Activated CD4-positive, alpha-beta T cell treated with anti-CD3 and anti-CD28 coated beads for 24 hours (primary cell): ENCODE measurements around the gene PSMB11.
"Not testable (repeated sequence)": the region's sequence is repeated elsewhere in the genome, so short reads cannot be mapped to it uniquely, and the experiment has no call there.

ENCODE experiments used
- DNase-seq, 2 donors: peaks; one replicate each; pipeline ENCODE4 v3.0.0-alpha.2; 2020; ENCODE audit warnings: low read depth in 2 of 2

Gene PSMB11

GRCh38 chr14:23013749-23014054, 28.3 kb upstream of the PSMB11 start:
- DNase-seq: not testable (repeated sequence)

DNA sequence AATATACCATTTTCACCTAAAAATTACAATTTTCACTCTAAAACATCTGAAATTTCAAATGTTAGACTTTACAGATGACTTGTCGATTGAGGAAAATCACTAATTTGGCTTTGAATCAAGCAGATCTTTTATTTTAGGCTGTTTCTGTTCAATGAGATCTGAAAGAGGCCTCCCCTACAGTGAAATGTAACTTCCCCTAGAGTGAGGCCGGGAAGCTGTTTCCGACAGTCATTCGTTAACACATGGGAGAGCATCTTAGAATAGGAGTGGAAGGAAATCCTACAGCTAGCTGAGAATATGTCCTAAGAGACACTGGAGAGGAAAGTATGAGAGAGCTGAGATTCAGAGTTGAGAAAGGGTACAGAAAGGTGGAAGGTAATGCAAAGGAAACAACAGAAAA, 26.4 kb upstream of the PSMB11 start:
- DNase-seq: no peak

GRCh38 chr14:23017091-23017490, 24.9 kb upstream of the PSMB11 start:
- no peak for DNase-seq

DNA sequence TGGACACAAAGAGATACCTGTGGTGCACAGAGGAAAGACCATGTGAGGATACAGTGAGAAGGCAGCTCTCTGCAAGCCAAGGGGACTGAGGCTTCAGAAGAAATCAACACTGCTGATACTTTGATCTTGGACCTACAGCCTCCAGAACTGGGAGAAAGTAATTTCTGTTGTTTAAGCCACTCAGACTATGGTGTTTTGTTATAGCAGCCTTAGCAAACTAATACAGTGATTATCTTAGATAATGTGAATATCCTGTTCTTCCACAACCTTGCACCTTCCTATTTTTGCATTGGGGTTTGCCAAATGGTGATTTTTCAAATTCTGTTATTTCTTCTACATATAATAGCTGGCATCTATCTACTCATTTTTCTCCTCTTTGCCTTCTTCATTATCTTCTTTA, 23.9 kb upstream of the PSMB11 start:
- DNase-seq: no peak

- no peak for DNase-seq
These were observed 21.6 kb upstream of the PSMB11 start for GRCh38 chr14:23020143-23021128.

- DNase-seq: no peak
These were observed 20.6 kb upstream of the PSMB11 start for GRCh38 chr14:23021434-23021833.

DNA sequence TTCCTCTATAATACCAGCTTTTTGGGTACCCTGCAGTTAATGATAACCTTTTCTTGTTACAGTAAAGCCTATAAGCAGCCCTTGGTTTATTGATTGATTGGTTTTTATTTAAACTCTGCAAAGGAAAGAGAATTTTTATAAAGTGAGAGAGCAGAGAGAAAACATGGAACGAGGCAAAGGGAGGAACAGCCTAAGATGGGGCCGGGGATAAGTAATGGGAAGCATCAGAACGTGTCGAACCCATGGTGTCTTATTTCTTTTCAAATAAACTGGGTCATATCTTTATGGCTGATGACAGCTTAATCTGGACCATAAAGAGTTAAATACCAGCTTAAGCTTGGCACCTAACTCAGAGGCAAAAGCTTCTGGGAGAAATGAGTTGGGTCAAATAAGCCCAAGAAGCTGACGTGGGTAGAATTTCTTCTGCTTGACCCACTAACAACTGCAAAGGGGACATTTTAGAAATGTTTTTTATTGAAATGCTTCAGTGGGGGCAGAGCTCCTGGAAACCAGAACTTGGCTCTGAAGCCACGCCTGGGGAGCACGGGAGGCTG, 20.0 kb upstream of the PSMB11 start:
- no peak for DNase-seq

GRCh38 chr14:23023022-23023794, 18.8 kb upstream of the PSMB11 start:
- DNase-seq: no peak

DNA sequence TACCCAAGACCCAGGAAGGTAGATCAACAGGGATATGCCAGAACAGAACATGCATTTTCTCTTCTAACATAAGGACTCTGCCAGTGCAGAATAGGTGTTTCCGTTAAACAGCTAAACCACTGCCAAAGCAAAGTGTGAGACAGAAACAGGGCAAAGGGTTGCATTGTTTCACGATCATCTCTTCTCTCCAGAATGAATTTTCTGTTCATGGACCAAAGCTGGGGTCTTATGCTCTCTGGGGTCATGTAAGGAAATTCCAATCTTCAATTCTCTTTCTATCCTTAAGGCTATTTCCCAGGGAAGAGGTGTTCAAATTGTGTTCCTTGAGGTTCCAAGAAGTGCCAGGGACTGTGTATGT, 18.2 kb upstream of the PSMB11 start:
- DNase-seq: no peak

- no peak for DNase-seq
These were observed 17.4 kb upstream of the PSMB11 start for GRCh38 chr14:23024612-23025075.

- no peak for DNase-seq
These were observed 16.7 kb upstream of the PSMB11 start for GRCh38 chr14:23025151-23025814.

DNA sequence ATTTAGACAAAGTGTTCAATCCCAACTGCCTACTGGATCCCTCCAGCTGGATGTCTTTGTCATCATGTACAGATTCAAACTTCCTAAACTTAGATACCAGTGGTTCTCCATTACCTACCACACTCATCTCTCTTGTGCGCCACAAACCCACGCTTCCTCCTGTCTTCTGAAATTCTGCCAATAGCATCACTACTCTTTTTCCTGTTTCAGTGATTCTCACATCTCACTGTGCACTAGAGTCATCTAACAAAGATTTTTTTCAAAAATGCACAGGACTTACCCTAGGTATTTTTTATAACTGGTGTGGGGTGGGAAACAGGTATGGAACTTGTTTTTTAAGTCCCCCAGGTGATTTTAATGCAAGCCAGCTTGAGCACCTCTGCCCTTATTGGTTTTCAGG, 13.2 kb upstream of the PSMB11 start:
- no peak for DNase-seq

- no peak for DNase-seq
These were observed 11.1 kb upstream of the PSMB11 start for GRCh38 chr14:23030936-23031335.

DNA sequence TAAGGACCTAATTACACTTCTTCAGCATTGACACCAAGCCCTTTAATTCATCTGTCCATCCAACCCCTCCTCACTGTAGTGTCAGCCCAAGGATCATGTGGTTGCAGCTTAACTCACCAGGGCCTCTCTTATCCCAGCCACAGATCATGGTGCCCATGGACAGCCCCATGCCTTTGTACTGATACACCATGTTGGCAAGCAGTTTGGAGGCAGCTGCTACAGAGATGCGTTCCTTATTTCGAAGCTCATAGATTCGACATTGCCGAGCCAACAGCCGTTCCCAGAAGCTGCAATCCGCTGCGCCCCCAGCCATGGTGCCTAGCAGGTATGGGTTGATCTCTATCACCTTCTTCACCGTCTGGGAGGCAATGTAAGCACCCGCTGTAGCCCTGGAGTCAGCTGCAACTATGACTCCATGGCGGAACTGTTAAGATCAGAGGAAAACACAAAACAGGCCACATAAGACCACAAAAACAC, 8.7 kb upstream of the PSMB11 start:
- DNase-seq: no peak

DNA sequence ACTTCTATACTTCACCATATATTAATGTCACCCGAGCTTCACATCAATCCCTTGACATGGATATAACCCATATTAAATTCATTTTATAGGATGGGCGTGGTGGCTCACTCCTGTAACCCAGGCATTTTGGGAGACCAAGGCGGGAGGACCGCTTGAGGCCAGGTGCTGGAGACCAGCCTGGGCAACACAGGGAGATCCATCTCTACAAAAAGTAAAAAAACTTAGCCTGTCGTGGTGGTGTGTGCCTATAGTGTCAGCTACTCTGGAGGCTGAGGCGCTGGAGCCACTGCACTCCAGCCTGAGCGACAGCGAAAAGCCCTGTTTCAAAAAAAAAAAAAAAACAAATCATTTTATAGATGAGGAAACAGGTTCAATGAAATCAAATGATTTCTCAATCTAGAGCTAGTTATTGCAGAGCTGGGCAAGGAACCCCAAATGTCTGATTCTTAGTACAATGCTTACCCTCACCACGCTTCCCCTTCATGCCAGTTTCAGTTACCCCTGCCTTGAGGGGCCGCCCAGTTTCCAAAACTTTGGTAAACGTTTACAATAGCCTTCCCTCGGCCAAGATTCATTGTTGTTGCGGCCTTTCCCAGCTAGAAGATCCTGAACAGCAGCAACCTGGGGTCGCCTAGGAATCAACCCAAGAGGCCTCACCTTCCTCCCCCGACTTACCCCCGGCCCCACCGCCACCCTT, 8.1 kb upstream of the PSMB11 start:
- no peak for DNase-seq

DNA sequence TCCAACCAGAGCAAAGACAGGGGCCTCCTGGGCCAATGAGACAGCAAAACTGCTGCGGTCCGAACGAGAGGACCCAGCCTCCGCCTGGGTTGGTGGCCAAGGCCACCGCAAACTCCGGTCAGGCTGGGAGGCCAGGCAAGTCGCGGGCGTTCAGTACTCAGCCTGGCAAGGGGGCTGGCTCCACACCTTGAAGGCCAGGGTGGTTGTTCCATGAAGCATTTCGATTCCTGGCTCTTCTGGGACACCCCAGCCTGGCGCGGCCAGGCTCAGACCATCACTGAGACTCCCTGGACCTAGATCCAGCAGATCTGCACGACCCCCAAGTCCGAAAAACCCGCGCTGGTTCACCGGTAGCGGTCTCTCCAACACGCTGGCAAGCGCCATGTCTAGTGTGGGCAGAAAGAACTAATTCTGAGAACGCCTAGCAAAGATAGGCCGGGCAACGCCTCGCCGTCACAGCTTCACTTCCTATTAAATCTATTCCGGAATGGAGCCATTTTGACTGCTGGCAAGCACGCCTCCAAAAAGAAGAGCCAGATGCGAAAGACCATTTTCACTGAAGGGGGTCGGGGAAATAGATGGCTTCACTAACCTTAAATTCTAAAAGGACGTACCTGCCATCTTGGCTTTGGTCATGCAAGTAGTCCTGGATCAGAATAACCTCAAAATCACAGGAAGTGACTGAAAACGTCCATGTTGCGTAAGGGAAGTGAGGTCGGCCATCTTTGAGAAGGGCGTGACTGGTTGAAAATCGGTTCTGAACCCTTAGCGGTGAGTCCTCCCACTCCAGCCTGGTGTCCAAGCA, 7.3 kb upstream of the PSMB11 start, which contains the start of gene PSMB5:
Gene PSMB5 (minus strand): TSS at position 403 of the 805 bp plus-strand sequence. CDS start 19 bp downstream, at position 384.
- peak; percentile 72 to 75 for DNase-seq

DNA sequence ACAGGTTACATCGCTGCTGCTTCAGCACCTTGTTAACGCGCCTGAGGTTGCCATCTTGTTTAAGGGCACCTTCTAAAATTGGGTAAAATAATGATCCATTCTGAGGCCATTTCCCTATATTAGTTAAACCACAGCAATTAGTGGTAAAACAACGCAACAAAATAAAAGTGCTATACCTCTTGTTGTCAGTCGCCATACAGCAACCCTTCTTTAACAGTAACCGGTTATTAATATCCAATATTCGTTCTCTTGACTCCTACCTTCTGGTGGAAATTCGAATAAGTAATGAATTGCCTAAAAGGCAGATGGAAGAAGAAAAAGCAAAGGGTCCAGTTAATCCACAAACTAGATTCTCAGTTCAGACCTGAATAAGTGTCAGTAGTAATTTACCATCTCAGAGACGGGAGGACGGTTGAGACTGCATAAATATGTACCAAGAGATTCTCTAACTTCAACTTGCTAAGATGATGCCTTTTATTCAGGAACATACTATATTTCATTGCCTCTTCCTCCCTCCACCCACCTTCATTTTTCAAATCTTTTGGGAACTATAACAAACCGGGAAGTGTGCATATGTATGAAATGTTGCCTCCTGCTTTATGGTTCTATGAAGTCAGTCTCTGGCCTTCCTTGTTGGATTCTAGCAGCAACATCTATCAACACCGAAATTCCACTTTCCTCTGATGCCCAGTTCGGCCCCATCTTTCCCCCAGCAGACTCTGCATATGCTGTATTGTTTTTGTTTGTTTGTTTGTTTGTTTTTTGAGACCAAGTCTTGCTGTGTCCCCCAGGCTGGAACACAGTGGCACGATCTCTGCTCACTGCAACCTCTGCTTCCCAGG, 6.5 kb upstream of the PSMB11 start:
- DNase-seq: no peak

- no peak for DNase-seq
These were observed 1.9 kb upstream of the PSMB11 start for GRCh38 chr14:23040100-23040499.

DNA sequence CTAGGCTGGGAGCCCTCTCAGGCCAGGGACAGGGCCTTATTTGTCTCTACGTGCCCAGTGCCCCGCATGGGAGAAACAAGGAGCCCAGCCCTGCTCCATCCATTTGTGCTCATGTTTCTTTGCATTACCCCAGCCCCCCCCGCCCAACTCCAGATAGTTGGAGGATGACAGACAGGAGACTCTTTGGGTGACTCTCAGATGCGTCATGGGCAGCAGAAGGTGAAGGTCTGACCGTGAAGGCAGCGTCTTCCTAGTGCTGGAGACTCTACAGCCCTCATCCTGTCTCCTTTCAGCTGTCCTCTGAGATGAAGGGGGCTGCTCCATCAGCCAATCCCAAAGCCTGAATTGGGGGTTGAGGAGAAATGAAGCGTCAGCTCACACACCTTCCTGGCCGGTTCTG, 283 bp upstream of the PSMB11 start:
- no peak for DNase-seq
